ENCODE results near the gene IGFBP2. TPM values are rescaled to one million over a fixed set of nuclear protein-coding genes. Genes with fewer than 3 reads are reported as not detected.

Gene IGFBP2
- polyA plus RNA-seq, 1 of the 3 experiments (the other 2 are of a cell fraction) = 695 TPM

GRCh38 chr2:216702756-216703155, 69.5 kb downstream of the IGFBP2 start:
- no peak for TF ChIP-seq FOXM1 (IDR thresholded peaks at IDR 0.05; ENCODE audit: low read depth)
- TF ChIP-seq, protein P1, sequence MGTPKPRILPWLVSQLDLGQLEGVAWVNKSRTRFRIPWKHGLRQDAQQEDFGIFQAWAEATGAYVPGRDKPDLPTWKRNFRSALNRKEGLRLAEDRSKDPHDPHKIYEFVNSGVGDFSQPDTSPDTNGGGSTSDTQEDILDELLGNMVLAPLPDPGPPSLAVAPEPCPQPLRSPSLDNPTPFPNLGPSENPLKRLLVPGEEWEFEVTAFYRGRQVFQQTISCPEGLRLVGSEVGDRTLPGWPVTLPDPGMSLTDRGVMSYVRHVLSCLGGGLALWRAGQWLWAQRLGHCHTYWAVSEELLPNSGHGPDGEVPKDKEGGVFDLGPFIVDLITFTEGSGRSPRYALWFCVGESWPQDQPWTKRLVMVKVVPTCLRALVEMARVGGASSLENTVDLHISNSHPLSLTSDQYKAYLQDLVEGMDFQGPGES (IDR thresholded peaks at IDR 0.05; ENCODE audit: low read depth, low read length) = no peak
- no peak for TF ChIP-seq EZH2phosphoT487 (IDR thresholded peaks at IDR 0.05; ENCODE audit: borderline replicate concordance, low read depth)
- TF ChIP-seq CHD2 (IDR thresholded peaks at IDR 0.05; ENCODE audit: low read length, partially characterized antibody) = no peak
- TF ChIP-seq EP300 (IDR thresholded peaks at IDR 0.05; ENCODE audit: borderline replicate concordance in 1 of 2, low read depth in 1 of 2, low read length in 1 of 2) = no peak
- TF ChIP-seq SIN3A (IDR thresholded peaks at IDR 0.05; ENCODE audit: borderline replicate concordance, low read depth, low read length) = no peak
- no peak for TF ChIP-seq JUND (IDR thresholded peaks at IDR 0.05)
- no peak for TF ChIP-seq RAD21 (IDR thresholded peaks at IDR 0.05; ENCODE audit: low read length)
- no peak for TF ChIP-seq REST (IDR thresholded peaks at IDR 0.05; ENCODE audit: low read depth, low read length)
- no peak for TF ChIP-seq RXRA (IDR thresholded peaks at IDR 0.05; ENCODE audit: borderline replicate concordance, low read depth)
- no peak for TF ChIP-seq ZBTB33 (IDR thresholded peaks at IDR 0.05; ENCODE audit: borderline replicate concordance, low read depth)
- no peak for TF ChIP-seq MAX (IDR thresholded peaks at IDR 0.05; ENCODE audit: low read depth)
- no peak for TF ChIP-seq CTCF (IDR thresholded peaks at IDR 0.05)
- TF ChIP-seq MXI1 (IDR thresholded peaks at IDR 0.05; ENCODE audit: low read depth, low read length) = no peak
- TF ChIP-seq POLR2AphosphoS5 (IDR thresholded peaks at IDR 0.05; ENCODE audit: low read depth, low read length) = no peak
- no peak for TF ChIP-seq SMC3 (IDR thresholded peaks at IDR 0.05; ENCODE audit: low read depth, low read length)
- TF ChIP-seq FOXJ3 (CRISPR knock-in tag; IDR thresholded peaks at IDR 0.05) = no peak
- 50% methylated on average over 1 of the region's 1 CpG for WGBS (ENCODE audit: low lambda C conversion rate)
- Histone ChIP-seq H3F3A (replicated peaks; ENCODE audit: insufficient read depth) (no peaks in the 10 kb centered on the region), H3K27ac (ENCODE audit: low read depth in 2 of 2, low read length in 1 of 2) (no peak overlapping the region), H3K4me2 (no peak overlapping the region), H3K4me1 (ENCODE audit: control insufficient read depth in 1 of 2, insufficient read depth in 2 of 2, low read depth in 1 of 2, low read length in 1 of 2) (peaks cover 21 to 28% of the 10 kb centered on the region in 2 experiments; a peak in 3 of 4 replicates), H3K4me3 (ENCODE audit: low read depth in 2 of 2, low read length in 1 of 2) (no peak overlapping the region), H2AFZ (ENCODE audit: low read depth) (no peak overlapping the region), H3K9me2 (no peaks in the 10 kb centered on the region), H3K9me3 (no peaks in the 10 kb centered on the region), H3K79me2 (ENCODE audit: insufficient read depth) (no peaks in the 10 kb centered on the region), H4K20me1 (ENCODE audit: insufficient read depth) (no peaks in the 10 kb centered on the region), H3K36me3 (replicated peaks in 1 of 2; ENCODE audit: control insufficient read depth in 1 of 2, insufficient read depth in 2 of 2, low read length in 1 of 2) (no peaks in the 10 kb centered on the region), H3K9ac (no peak overlapping the region), H3K27me3 (ENCODE audit: insufficient read depth) (no peaks in the 10 kb centered on the region)
- ChIA-PET CTCF (interaction anchor here (0.7 kb wide), 1 partner anchor 80 kb away, joined by 3 read pairs; no protein-coding TSS in a partner anchor), POLR2A (no interaction called here)
- DNase-seq = no peak
